GM23338 (cell line): ENCODE data around the gene ESYT2. TPM values are rescaled to one million over a fixed set of nuclear protein-coding genes. Genes with fewer than 3 reads are reported as not detected.

Source experiments
- ATAC-seq: fragments of 200-7000 bp; cut with Tn5 transposase; 3 replicates; pipeline ENCODE4 v1.9.1; 2020
- DNase-seq: peaks from one replicate; pipeline ENCODE4 v3.0.0-alpha.2; 2015; ENCODE audit warnings: low spot score
- H2AFZ ChIP-seq: fragments of 200-600 bp; sonication (generic); 2 replicates; pipeline ENCODE4 v1.8.0; 2016; ENCODE audit warnings: antibody characterized with exemption, mild to moderate bottlenecking, moderate library complexity
- H3F3A ChIP-seq: fragments of 200-600 bp; sonication (generic); replicated peaks from 2 replicates; pipeline ENCODE4 v1.8.0; 2017; ENCODE audit warnings: antibody characterized with exemption, mixed run types, low read depth
- H3K27ac ChIP-seq: fragments of 200-600 bp; sonication (generic); 2 replicates; pipeline ENCODE4 v1.6.1; 2016; ENCODE audit warnings: low read depth
- H3K27me3 ChIP-seq: fragments of 200-600 bp; sonication (generic); 2 replicates; pipeline ENCODE4 v1.8.0; 2016; ENCODE audit warnings: mild to moderate bottlenecking, mixed run types, moderate library complexity; ENCODE audit not compliant: insufficient read depth
- H3K36me3 ChIP-seq: fragments of 200-600 bp; sonication (generic); 2 replicates; pipeline ENCODE4 v1.8.0; 2016; ENCODE audit warnings: mild to moderate bottlenecking; ENCODE audit not compliant: insufficient read depth
- H3K4me1 ChIP-seq: fragments of 200-600 bp; sonication (generic); 2 replicates; pipeline ENCODE4 v1.8.0; 2016; ENCODE audit warnings: mild to moderate bottlenecking, moderate library complexity; ENCODE audit not compliant: insufficient read depth
- H3K4me2 ChIP-seq: fragments of 200-600 bp; sonication (generic); 2 replicates; pipeline ENCODE4 v1.7.1; 2017; ENCODE audit warnings: mixed run types
- H3K4me3 ChIP-seq: fragments of 200-600 bp; sonication (generic); 2 replicates; pipeline ENCODE4 v1.6.1; 2016; ENCODE audit warnings: mixed run types
- H3K79me2 ChIP-seq: fragments of 200-600 bp; sonication (generic); replicated peaks from 2 replicates; pipeline ENCODE4 v1.8.0; 2017; ENCODE audit warnings: mild to moderate bottlenecking; ENCODE audit not compliant: insufficient read depth
- H3K9me2 ChIP-seq: fragments of 200-600 bp; sonication (generic); 2 replicates; pipeline ENCODE4 v1.8.0; 2017; ENCODE audit not compliant: insufficient read depth
- H4K20me1 ChIP-seq: fragments of 200-600 bp; sonication (generic); replicated peaks from 2 replicates; pipeline ENCODE4 v1.8.0; 2017; ENCODE audit warnings: mild to moderate bottlenecking; ENCODE audit not compliant: insufficient read depth
- H3K27ac Mint-ChIP-seq: 2 replicates; pipeline ENCODE4 v1.8.0; 2020; ENCODE audit warnings: inconsistent platforms, mild to moderate bottlenecking, moderate library complexity, mixed read lengths
- H3K27me3 Mint-ChIP-seq: 3 replicates; pipeline ENCODE4 v1.8.0; 2022; ENCODE audit warnings: low read depth, mild to moderate bottlenecking, moderate library complexity, mixed read lengths, inconsistent platforms; ENCODE audit not compliant: insufficient read depth, poor library complexity
- H3K36me3 Mint-ChIP-seq: 3 replicates; pipeline ENCODE4 v1.8.0; 2021; ENCODE audit warnings: low read depth, mild to moderate bottlenecking, inconsistent platforms, moderate library complexity, mixed read lengths
- H3K4me1 Mint-ChIP-seq: 3 replicates; pipeline ENCODE4 v1.8.0; 2020; ENCODE audit warnings: mild to moderate bottlenecking, inconsistent platforms, mixed read lengths
- H3K4me3 Mint-ChIP-seq: 3 replicates; pipeline ENCODE4 v1.8.0; 2021; ENCODE audit warnings: moderate library complexity, mild to moderate bottlenecking, inconsistent platforms, mixed read lengths
- H3K9me3 Mint-ChIP-seq: 3 replicates; pipeline ENCODE4 v1.8.0; 2020; ENCODE audit warnings: moderate library complexity, mild to moderate bottlenecking, inconsistent platforms, mixed read lengths
- EZH2 ChIP-seq: fragments of 200-600 bp; sonication (generic); IDR thresholded peaks from one replicate; pipeline ENCODE4 v1.8.0; 2017; ENCODE audit warnings: antibody characterized with exemption, mild to moderate bottlenecking, low read depth; ENCODE audit not compliant: unreplicated experiment
- EZH2phosphoT487 ChIP-seq: fragments of 200-600 bp; sonication (generic); IDR thresholded peaks from one replicate; pipeline ENCODE4 v1.8.1; 2018; ENCODE audit warnings: antibody characterized with exemption; ENCODE audit not compliant: unreplicated experiment
- JUNB ChIP-seq: IDR thresholded peaks from one replicate; pipeline ENCODE4 v1.6.1; 2016; ENCODE audit warnings: antibody characterized with exemption; ENCODE audit not compliant: unreplicated experiment
- NANOG ChIP-seq: IDR thresholded peaks from 2 replicates; pipeline ENCODE4 v1.6.1; 2016; ENCODE audit warnings: antibody characterized with exemption, borderline replicate concordance
- POLR2AphosphoS5 ChIP-seq: IDR thresholded peaks from 2 replicates; pipeline ENCODE4 v1.6.1; 2016; ENCODE audit warnings: antibody characterized with exemption, low read depth
- STAT1 ChIP-seq: IDR thresholded peaks from one replicate; pipeline ENCODE4 v1.6.1; 2016; ENCODE audit warnings: antibody characterized with exemption; ENCODE audit not compliant: unreplicated experiment
- ZNF114 ChIP-seq: fragments of 250-450 bp; sonication (Bioruptor Pico); IDR thresholded peaks from 2 replicates; pipeline ENCODE4 v1.5.0; 2020; ENCODE audit warnings: mild to moderate bottlenecking, moderate library complexity
- ZNF331 ChIP-seq: fragments of 250-450 bp; sonication (Bioruptor Pico); IDR thresholded peaks from 2 replicates; pipeline ENCODE4 v1.5.0; 2020; ENCODE audit warnings: low read depth, mild to moderate bottlenecking, moderate library complexity
- polyA plus RNA-seq: library from polyadenylated mRNA; unstranded; fragments of >200 nt; fragmentation: Nextera tagmentation; extraction: Ambion mirVana; gene quantifications from 2 replicates; pipeline ENCODE4 v1.2.1, GENCODE V29; 2016
- total RNA-seq: library from RNA; depleted of rRNA; stranded (reverse); fragments of >200 nt; shearing (Covaris generic); gene quantifications from 2 replicates; pipeline ENCODE4 v1.2.3, GENCODE V29; 2014
- TF ChIP-seq, protein P1 (sequence below): fragments of 250-450 bp; sonication (Bioruptor Pico); IDR thresholded peaks from 2 replicates; pipeline ENCODE4 v1.5.0; 2020; ENCODE audit warnings: mild to moderate bottlenecking, moderate library complexity
- TF ChIP-seq, protein P2 (sequence below): IDR thresholded peaks from 2 replicates; pipeline ENCODE4 v1.6.1; 2016; ENCODE audit warnings: antibody characterized with exemption

Gene ESYT2
- total and polyA plus RNA-seq, 2 experiments from 2014 or later = 9.6 to 52.7 TPM

DNA sequence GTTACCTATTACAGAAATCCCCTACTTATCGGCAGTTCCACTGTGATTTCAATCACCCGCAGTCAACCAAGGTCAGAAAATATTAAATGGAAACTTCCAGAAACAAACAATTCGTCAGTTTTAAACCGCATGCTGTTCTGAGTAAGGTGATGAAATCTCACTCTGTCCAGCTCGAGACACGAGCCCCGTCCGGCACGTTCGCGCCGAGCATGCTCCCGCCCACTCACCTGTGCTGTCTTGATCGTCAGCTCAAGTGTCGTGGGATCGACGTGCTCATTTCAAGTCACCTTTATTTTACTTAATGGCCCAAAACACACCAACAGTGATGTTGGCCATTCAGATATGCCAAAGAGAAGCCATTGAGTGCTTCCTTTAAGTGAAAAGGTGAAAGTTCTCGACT lies 21.2 kb downstream of the ESYT2 start (continued):
- TF ChIP-seq, protein P1, sequence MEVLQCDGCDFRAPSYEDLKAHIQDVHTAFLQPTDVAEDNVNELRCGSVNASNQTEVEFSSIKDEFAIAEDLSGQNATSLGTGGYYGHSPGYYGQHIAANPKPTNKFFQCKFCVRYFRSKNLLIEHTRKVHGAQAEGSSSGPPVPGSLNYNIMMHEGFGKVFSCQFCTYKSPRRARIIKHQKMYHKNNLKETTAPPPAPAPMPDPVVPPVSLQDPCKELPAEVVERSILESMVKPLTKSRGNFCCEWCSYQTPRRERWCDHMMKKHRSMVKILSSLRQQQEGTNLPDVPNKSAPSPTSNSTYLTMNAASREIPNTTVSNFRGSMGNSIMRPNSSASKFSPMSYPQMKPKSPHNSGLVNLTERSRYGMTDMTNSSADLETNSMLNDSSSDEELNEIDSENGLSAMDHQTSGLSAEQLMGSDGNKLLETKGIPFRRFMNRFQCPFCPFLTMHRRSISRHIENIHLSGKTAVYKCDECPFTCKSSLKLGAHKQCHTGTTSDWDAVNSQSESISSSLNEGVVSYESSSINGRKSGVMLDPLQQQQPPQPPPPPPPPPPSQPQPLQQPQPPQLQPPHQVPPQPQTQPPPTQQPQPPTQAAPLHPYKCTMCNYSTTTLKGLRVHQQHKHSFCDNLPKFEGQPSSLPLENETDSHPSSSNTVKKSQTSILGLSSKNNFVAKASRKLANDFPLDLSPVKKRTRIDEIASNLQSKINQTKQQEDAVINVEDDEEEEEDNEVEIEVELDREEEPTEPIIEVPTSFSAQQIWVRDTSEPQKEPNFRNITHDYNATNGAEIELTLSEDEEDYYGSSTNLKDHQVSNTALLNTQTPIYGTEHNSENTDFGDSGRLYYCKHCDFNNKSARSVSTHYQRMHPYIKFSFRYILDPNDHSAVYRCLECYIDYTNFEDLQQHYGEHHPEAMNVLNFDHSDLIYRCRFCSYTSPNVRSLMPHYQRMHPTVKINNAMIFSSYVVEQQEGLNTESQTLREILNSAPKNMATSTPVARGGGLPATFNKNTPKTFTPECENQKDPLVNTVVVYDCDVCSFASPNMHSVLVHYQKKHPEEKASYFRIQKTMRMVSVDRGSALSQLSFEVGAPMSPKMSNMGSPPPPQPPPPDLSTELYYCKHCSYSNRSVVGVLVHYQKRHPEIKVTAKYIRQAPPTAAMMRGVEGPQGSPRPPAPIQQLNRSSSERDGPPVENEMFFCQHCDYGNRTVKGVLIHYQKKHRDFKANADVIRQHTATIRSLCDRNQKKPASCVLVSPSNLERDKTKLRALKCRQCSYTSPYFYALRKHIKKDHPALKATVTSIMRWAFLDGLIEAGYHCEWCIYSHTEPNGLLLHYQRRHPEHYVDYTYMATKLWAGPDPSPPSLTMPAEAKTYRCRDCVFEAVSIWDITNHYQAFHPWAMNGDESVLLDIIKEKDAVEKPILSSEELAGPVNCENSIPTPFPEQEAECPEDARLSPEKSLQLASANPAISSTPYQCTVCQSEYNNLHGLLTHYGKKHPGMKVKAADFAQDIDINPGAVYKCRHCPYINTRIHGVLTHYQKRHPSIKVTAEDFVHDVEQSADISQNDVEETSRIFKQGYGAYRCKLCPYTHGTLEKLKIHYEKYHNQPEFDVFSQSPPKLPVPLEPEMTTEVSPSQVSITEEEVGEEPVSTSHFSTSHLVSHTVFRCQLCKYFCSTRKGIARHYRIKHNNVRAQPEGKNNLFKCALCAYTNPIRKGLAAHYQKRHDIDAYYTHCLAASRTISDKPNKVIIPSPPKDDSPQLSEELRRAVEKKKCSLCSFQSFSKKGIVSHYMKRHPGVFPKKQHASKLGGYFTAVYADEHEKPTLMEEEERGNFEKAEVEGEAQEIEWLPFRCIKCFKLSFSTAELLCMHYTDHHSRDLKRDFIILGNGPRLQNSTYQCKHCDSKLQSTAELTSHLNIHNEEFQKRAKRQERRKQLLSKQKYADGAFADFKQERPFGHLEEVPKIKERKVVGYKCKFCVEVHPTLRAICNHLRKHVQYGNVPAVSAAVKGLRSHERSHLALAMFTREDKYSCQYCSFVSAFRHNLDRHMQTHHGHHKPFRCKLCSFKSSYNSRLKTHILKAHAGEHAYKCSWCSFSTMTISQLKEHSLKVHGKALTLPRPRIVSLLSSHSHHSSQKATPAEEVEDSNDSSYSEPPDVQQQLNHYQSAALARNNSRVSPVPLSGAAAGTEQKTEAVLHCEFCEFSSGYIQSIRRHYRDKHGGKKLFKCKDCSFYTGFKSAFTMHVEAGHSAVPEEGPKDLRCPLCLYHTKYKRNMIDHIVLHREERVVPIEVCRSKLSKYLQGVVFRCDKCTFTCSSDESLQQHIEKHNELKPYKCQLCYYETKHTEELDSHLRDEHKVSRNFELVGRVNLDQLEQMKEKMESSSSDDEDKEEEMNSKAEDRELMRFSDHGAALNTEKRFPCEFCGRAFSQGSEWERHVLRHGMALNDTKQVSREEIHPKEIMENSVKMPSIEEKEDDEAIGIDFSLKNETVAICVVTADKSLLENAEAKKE (CRISPR knock-in tag) = no peak
- TF ChIP-seq EZH2phosphoT487 = no peak

DNA sequence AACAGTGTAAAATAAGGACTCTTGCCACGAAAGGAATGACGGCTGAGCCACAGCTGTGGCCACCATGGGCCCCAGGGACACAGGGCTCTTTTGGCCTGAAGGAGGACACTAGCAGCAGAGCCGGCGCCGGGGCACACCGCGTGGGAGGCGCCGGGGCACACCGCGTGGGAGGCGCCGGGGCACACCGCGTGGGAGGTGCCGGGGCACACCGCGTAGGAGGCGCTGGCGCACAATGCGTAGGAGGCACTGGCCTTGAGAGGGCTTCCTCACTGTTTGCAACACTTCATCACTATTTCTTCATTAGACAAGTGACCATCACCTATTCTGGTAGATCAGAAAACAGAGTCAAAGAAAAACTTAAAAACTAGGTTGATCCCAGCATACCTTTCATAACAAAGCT lies 23.4 kb downstream of the ESYT2 start:
- peaks cover 9% of the 10 kb centered on the region for H3K4me1 ChIP-seq
- ATAC-seq (no peak), DNase-seq (peak; percentile 83)
- H3K9me2 ChIP-seq = no peaks in the 10 kb centered on the region
- H3K4me3 ChIP-seq = no peak overlapping the region
- H3F3A ChIP-seq = no peaks in the 10 kb centered on the region
- no peak overlapping the region for H2AFZ ChIP-seq
- no peaks in the 10 kb centered on the region for H3K36me3 ChIP-seq
- peaks cover 56% of the 10 kb centered on the region for H3K36me3 Mint-ChIP-seq
- peaks cover 32% of the 10 kb centered on the region for H3K9me3 Mint-ChIP-seq
- H4K20me1 ChIP-seq = peaks cover 5% of the 10 kb centered on the region; the same call in 1 of the 2 replicates
- H3K27ac Mint-ChIP-seq = no peak overlapping the region
- peaks cover 72% of the 10 kb centered on the region for H3K79me2 ChIP-seq
- no peaks in the 10 kb centered on the region for H3K27me3 ChIP-seq
- H3K4me2 ChIP-seq = no peak overlapping the region
- peaks cover 10% of the 10 kb centered on the region for H3K4me1 Mint-ChIP-seq
- peaks cover 5% of the 10 kb centered on the region for H3K27me3 Mint-ChIP-seq
- H3K4me3 Mint-ChIP-seq = no peak overlapping the region
- H3K27ac ChIP-seq = no peak overlapping the region
- TF ChIP-seq POLR2AphosphoS5 (no peak), EZH2 (no peak), STAT1 (no peak), ZNF114 (CRISPR knock-in tag) (no peak), ZNF331 (CRISPR knock-in tag) (no peak), EZH2phosphoT487 (no peak), JUNB (no peak), NANOG (no peak)
- TF ChIP-seq, protein P2, sequence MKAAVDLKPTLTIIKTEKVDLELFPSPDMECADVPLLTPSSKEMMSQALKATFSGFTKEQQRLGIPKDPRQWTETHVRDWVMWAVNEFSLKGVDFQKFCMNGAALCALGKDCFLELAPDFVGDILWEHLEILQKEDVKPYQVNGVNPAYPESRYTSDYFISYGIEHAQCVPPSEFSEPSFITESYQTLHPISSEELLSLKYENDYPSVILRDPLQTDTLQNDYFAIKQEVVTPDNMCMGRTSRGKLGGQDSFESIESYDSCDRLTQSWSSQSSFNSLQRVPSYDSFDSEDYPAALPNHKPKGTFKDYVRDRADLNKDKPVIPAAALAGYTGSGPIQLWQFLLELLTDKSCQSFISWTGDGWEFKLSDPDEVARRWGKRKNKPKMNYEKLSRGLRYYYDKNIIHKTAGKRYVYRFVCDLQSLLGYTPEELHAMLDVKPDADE = no peak
- TF ChIP-seq, protein P1 (CRISPR knock-in tag) = no peak
